Activated T-helper 2 cell treated with anti-CD3 and anti-CD28 coated beads, Interferon-gamma antibody, Interleukin-2, Interleukin-4, amounts not matched to agents 10 μg/mL and 5 μg/mL and 100 μg/mL, durations not matched to agents 14 hours and 24 hours and 36 hours (primary cell): Measurements from ENCODE around the gene TDRD7. TPM values are rescaled to one million over a fixed set of nuclear protein-coding genes. Genes with fewer than 3 reads are reported as not detected.

Experiments used
- DNase-seq: peaks from one replicate; pipeline ENCODE4 v3.0.0; 2021; ENCODE audit warnings: low spot score
- H3K27ac Mint-ChIP-seq: one replicate; pipeline ENCODE4 v1.8.0; 2021; ENCODE audit warnings: mixed read lengths
- H3K27me3 Mint-ChIP-seq: one replicate; pipeline ENCODE4 v1.8.0; 2021; ENCODE audit warnings: low read depth, mixed read lengths
- H3K36me3 Mint-ChIP-seq: one replicate; pipeline ENCODE4 v1.8.0; 2021; ENCODE audit warnings: low read depth, mixed read lengths
- H3K4me1 Mint-ChIP-seq: one replicate; pipeline ENCODE4 v1.8.0; 2021; ENCODE audit warnings: low read depth, mixed read lengths
- H3K4me3 Mint-ChIP-seq: one replicate; pipeline ENCODE4 v1.8.0; 2021; ENCODE audit warnings: low read depth, mild to moderate bottlenecking, moderate library complexity, mixed read lengths
- H3K9me3 Mint-ChIP-seq: one replicate; pipeline ENCODE4 v1.8.0; 2021; ENCODE audit warnings: mixed read lengths
- intact Hi-C: fragments of 100-400 bp; cut with micrococcal nuclease; formaldehyde crosslinking; loops from one replicate; pipeline ENCODE4 v1.15.1; 2023
- total RNA-seq: library from RNA; stranded (reverse); gene quantifications from 2 replicates; pipeline ENCODE4 v1.2.3, GENCODE V29; 2022

The TDRD7 gene
- total RNA-seq, 1 donor from 2014 or later, result 4.4 TPM

- intact Hi-C loops, result no loop called here
- no peak overlapping the region for H3K4me3 Mint-ChIP-seq
- H3K4me1 Mint-ChIP-seq, result no peaks in the 10 kb centered on the region
- no peak overlapping the region for H3K27ac Mint-ChIP-seq
- no peaks in the 10 kb centered on the region for H3K9me3 Mint-ChIP-seq
- no peaks in the 10 kb centered on the region for H3K27me3 Mint-ChIP-seq
- DNase-seq, result no peak
- peaks cover 3% of the 10 kb centered on the region for H3K36me3 Mint-ChIP-seq
Observed at GRCh38 chr9:97374811-97375210, 37.1 kb upstream of the TDRD7 start.

GRCh38 chr9:97376902-97377301, 35.0 kb upstream of the TDRD7 start:
- no peak for DNase-seq
- H3K27me3 Mint-ChIP-seq, result no peaks in the 10 kb centered on the region
- no peaks in the 10 kb centered on the region for H3K9me3 Mint-ChIP-seq
- H3K36me3 Mint-ChIP-seq, result no peaks in the 10 kb centered on the region
- intact Hi-C loops, result no loop called here
- no peaks in the 10 kb centered on the region for H3K4me1 Mint-ChIP-seq
- no peak overlapping the region for H3K27ac Mint-ChIP-seq
- H3K4me3 Mint-ChIP-seq, result no peak overlapping the region

- Mint-ChIP-seq H3K27ac (no peak overlapping the region), H3K4me1 (peaks cover 1% of the 10 kb centered on the region), H3K36me3 (no peaks in the 10 kb centered on the region), H3K27me3 (peaks cover 11% of the 10 kb centered on the region), H3K9me3 (no peaks in the 10 kb centered on the region), H3K4me3 (no peak overlapping the region)
- DNase-seq, result no peak
- intact Hi-C loops, result no loop called here
Observed at GRCh38 chr9:97382099-97382718, 29.7 kb upstream of the TDRD7 start.

- no peak for DNase-seq
- Mint-ChIP-seq H3K4me1 (peaks cover 13% of the 10 kb centered on the region), H3K9me3 (no peaks in the 10 kb centered on the region), H3K36me3 (no peaks in the 10 kb centered on the region), H3K27me3 (peaks cover 11% of the 10 kb centered on the region), H3K4me3 (no peak overlapping the region), H3K27ac (no peak overlapping the region)
- intact Hi-C loops, result no loop called here
Observed at GRCh38 chr9:97384406-97385262, 27.3 kb upstream of the TDRD7 start.

GRCh38 chr9:97385626-97386264, 26.2 kb upstream of the TDRD7 start:
- intact Hi-C loops, result no loop called here

GRCh38 chr9:97386265-97386633, 25.6 kb upstream of the TDRD7 start:
- no peak for DNase-seq
- no peaks in the 10 kb centered on the region for H3K36me3 Mint-ChIP-seq
- no peak overlapping the region for H3K4me3 Mint-ChIP-seq
- H3K27ac Mint-ChIP-seq, result no peak overlapping the region
- no peaks in the 10 kb centered on the region for H3K9me3 Mint-ChIP-seq
- intact Hi-C loops, result no loop called here
- H3K27me3 Mint-ChIP-seq, result peaks cover 18% of the 10 kb centered on the region
- H3K4me1 Mint-ChIP-seq, result peaks cover 13% of the 10 kb centered on the region

More at GRCh38 chr9:97385626-97386264, 26.2 kb upstream of the TDRD7 start:
- Mint-ChIP-seq H3K27me3 (peaks cover 15% of the 10 kb centered on the region), H3K9me3 (no peaks in the 10 kb centered on the region), H3K4me3 (no peak overlapping the region), H3K4me1 (peaks cover 13% of the 10 kb centered on the region), H3K27ac (no peak overlapping the region), H3K36me3 (no peaks in the 10 kb centered on the region)
- DNase-seq, result no peak

GRCh38 chr9:97386733-97387503, 25.0 kb upstream of the TDRD7 start:
- intact Hi-C loops, result loop anchor here (1.0 kb wide), 2 partner anchors 12 to 211 kb away; no protein-coding TSS in a partner anchor
- Mint-ChIP-seq H3K36me3 (no peaks in the 10 kb centered on the region), H3K9me3 (no peaks in the 10 kb centered on the region), H3K27ac (no peak overlapping the region), H3K27me3 (peaks cover 21% of the 10 kb centered on the region), H3K4me3 (no peak overlapping the region), H3K4me1 (peaks cover 13% of the 10 kb centered on the region)
- DNase-seq, result peak; percentile 56

- peaks cover 13% of the 10 kb centered on the region for H3K4me1 Mint-ChIP-seq
- peaks cover 24% of the 10 kb centered on the region for H3K27me3 Mint-ChIP-seq
- no peak overlapping the region for H3K4me3 Mint-ChIP-seq
- no peak for DNase-seq
- H3K27ac Mint-ChIP-seq, result no peak overlapping the region
- no peaks in the 10 kb centered on the region for H3K36me3 Mint-ChIP-seq
- intact Hi-C loops, result loop anchor here (1.0 kb wide), 2 partner anchors 12 to 211 kb away; no protein-coding TSS in a partner anchor
- H3K9me3 Mint-ChIP-seq, result no peaks in the 10 kb centered on the region
Observed at GRCh38 chr9:97387504-97387886, 24.4 kb upstream of the TDRD7 start.

- intact Hi-C loops, result loop anchor here (1.0 kb wide), 2 partner anchors 11 to 210 kb away; no protein-coding TSS in a partner anchor
Observed at GRCh38 chr9:97387936-97388684, 23.8 kb upstream of the TDRD7 start.

GRCh38 chr9:97388721-97389238, 23.1 kb upstream of the TDRD7 start:
- Mint-ChIP-seq H3K27me3 (peaks cover 31% of the 10 kb centered on the region), H3K27ac (no peak overlapping the region), H3K9me3 (no peaks in the 10 kb centered on the region), H3K36me3 (no peaks in the 10 kb centered on the region), H3K4me3 (no peak overlapping the region), H3K4me1 (peaks cover 13% of the 10 kb centered on the region)
- no peak for DNase-seq
- intact Hi-C loops, result no loop called here

More at GRCh38 chr9:97387936-97388684, 23.8 kb upstream of the TDRD7 start:
- H3K27me3 Mint-ChIP-seq, result peaks cover 26% of the 10 kb centered on the region
- peaks cover 13% of the 10 kb centered on the region for H3K4me1 Mint-ChIP-seq
- no peak overlapping the region for H3K27ac Mint-ChIP-seq
- H3K36me3 Mint-ChIP-seq, result no peaks in the 10 kb centered on the region
- no peaks in the 10 kb centered on the region for H3K9me3 Mint-ChIP-seq
- no peak overlapping the region for H3K4me3 Mint-ChIP-seq
- no peak for DNase-seq

GRCh38 chr9:97389249-97389648, 22.6 kb upstream of the TDRD7 start:
- Mint-ChIP-seq H3K4me3 (no peak overlapping the region), H3K27ac (no peak overlapping the region), H3K27me3 (peaks cover 35% of the 10 kb centered on the region), H3K4me1 (peaks cover 13% of the 10 kb centered on the region), H3K36me3 (no peaks in the 10 kb centered on the region), H3K9me3 (no peaks in the 10 kb centered on the region)
- intact Hi-C loops, result no loop called here
- DNase-seq, result no peak
